ENCODE results near the gene ITPK1.

Gene ITPK1

GRCh38 chr14:92994942-92995341 lies 120.8 kb downstream of the ITPK1 start:
- Histone ChIP-seq H3K36me3 (ENCODE audit: insufficient read depth) (no peaks in the 10 kb centered on the region), H2AFZ (ENCODE audit: low read depth) (no peak overlapping the region), H3K4me1 (ENCODE audit: low read depth, poor library complexity, severe bottlenecking) (no peaks in the 10 kb centered on the region), H3K9ac (no peak overlapping the region), H3K4me2 (no peak overlapping the region), H3K79me2 (ENCODE audit: insufficient read depth, low read depth) (no peaks in the 10 kb centered on the region), H3K4me3 (IDR thresholded peaks at IDR 0.05; ENCODE audit: insufficient read depth, low read depth, low read length) (no peak overlapping the region), H3K27ac (no peak overlapping the region), H3K27me3 (ENCODE audit: insufficient read depth, low read depth) (no peaks in the 10 kb centered on the region), H4K20me1 (ENCODE audit: insufficient read depth) (no peaks in the 10 kb centered on the region)
- no peak for TF ChIP-seq CTCF (conservative IDR thresholded peaks at IDR 0.05; ENCODE audit: low read depth, low read length)

- TF ChIP-seq CTCF (conservative IDR thresholded peaks at IDR 0.05; ENCODE audit: low read depth, low read length), result no peak
- no peaks in the 10 kb centered on the region for H3K36me3 ChIP-seq (ENCODE audit: insufficient read depth)
- H3K79me2 ChIP-seq (ENCODE audit: insufficient read depth, low read depth), result no peaks in the 10 kb centered on the region
- no peak overlapping the region for H3K4me3 ChIP-seq (IDR thresholded peaks at IDR 0.05; ENCODE audit: insufficient read depth, low read depth, low read length)
- no peak overlapping the region for H3K4me2 ChIP-seq
- no peak overlapping the region for H2AFZ ChIP-seq (ENCODE audit: low read depth)
- H3K27ac ChIP-seq, result no peak overlapping the region
- H4K20me1 ChIP-seq (ENCODE audit: insufficient read depth), result no peaks in the 10 kb centered on the region
- no peaks in the 10 kb centered on the region for H3K27me3 ChIP-seq (ENCODE audit: insufficient read depth, low read depth)
- H3K4me1 ChIP-seq (ENCODE audit: low read depth, poor library complexity, severe bottlenecking), result no peaks in the 10 kb centered on the region
- H3K9ac ChIP-seq, result no peak overlapping the region
Observed at GRCh38 chr14:92994131-92994676, 121.5 kb downstream of the ITPK1 start.

- TF ChIP-seq CTCF (conservative IDR thresholded peaks at IDR 0.05; ENCODE audit: low read depth, low read length), result no peak
- Histone ChIP-seq H3K4me3 (IDR thresholded peaks at IDR 0.05; ENCODE audit: insufficient read depth, low read depth, low read length) (no peak overlapping the region), H3K27ac (no peak overlapping the region), H3K27me3 (ENCODE audit: insufficient read depth, low read depth) (no peaks in the 10 kb centered on the region), H3K9ac (no peak overlapping the region), H3K4me2 (no peak overlapping the region), H3K4me1 (ENCODE audit: low read depth, poor library complexity, severe bottlenecking) (no peaks in the 10 kb centered on the region), H2AFZ (ENCODE audit: low read depth) (no peak overlapping the region), H3K79me2 (ENCODE audit: insufficient read depth, low read depth) (no peaks in the 10 kb centered on the region), H3K36me3 (ENCODE audit: insufficient read depth) (no peaks in the 10 kb centered on the region), H4K20me1 (ENCODE audit: insufficient read depth) (no peaks in the 10 kb centered on the region)
Observed at GRCh38 chr14:92993302-92993701, 122.4 kb downstream of the ITPK1 start.

- H3K4me3 ChIP-seq (IDR thresholded peaks at IDR 0.05; ENCODE audit: insufficient read depth, low read depth, low read length), result no peak overlapping the region
- H3K9ac ChIP-seq, result no peak overlapping the region
- no peaks in the 10 kb centered on the region for H3K4me1 ChIP-seq (ENCODE audit: low read depth, poor library complexity, severe bottlenecking)
- no peak overlapping the region for H3K4me2 ChIP-seq
- no peaks in the 10 kb centered on the region for H3K36me3 ChIP-seq (ENCODE audit: insufficient read depth)
- H3K79me2 ChIP-seq (ENCODE audit: insufficient read depth, low read depth), result no peaks in the 10 kb centered on the region
- no peak for TF ChIP-seq CTCF (conservative IDR thresholded peaks at IDR 0.05; ENCODE audit: low read depth, low read length)
- H3K27ac ChIP-seq, result no peak overlapping the region
- no peaks in the 10 kb centered on the region for H3K27me3 ChIP-seq (ENCODE audit: insufficient read depth, low read depth)
- H4K20me1 ChIP-seq (ENCODE audit: insufficient read depth), result no peaks in the 10 kb centered on the region
- no peak overlapping the region for H2AFZ ChIP-seq (ENCODE audit: low read depth)
Observed at GRCh38 chr14:92991536-92991935, 124.2 kb downstream of the ITPK1 start.

Data from KMS-11 (cell line).